ENCODE data around the gene NDE1. TPM values are rescaled to one million over a fixed set of nuclear protein-coding genes. Genes with fewer than 3 reads are reported as not detected.

The NDE1 gene
- total and polyA plus RNA-seq, 2 of the 8 experiments (the other 6 are each of a cell fraction or from before 2014, with no cell fraction given), result 13.3 to 41.3 TPM

DNA sequence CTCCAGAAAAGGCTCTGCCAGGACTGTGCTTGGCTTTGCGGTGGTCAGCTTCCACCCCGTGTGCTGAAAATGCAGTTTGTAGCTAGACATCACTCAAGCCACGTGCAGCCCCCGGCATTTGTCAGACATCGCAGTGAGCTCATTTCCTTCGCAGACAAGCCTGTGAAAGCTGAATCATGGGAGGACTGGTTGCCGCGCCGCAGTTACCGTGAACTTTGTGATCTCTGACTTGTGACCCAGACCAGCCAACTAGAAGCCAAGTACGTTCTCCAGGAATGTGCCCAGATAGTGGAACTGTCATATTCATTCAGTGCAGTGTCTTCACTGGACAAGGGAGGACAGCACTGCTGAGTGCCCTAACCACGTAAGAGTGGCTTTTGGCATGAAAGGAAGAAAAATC lies 58.1 kb downstream of the NDE1 start:
- Histone ChIP-seq H3K4ac (replicated peaks; ENCODE audit: insufficient read length, low read depth, low read length) (no peak overlapping the region), H3K23ac (ENCODE audit: insufficient read length) (no peak overlapping the region), H2BK5ac (ENCODE audit: low read depth, low read length) (no peak overlapping the region), H3K27me3 (replicated peaks in 1 of 4; ENCODE audit: control insufficient read depth in 3 of 4, extremely low read depth in 1 of 4, insufficient read depth in 3 of 4, low read length in 3 of 4) (no peaks in the 10 kb centered on the region), H4K5ac (ENCODE audit: insufficient read length, low read depth, low read length) (no peak overlapping the region), H3K56ac (replicated peaks; ENCODE audit: insufficient read length, low read depth, low read length) (no peak overlapping the region), H3K18ac (ENCODE audit: extremely low read depth, low read length) (no peak overlapping the region), H2BK20ac (ENCODE audit: low read length) (no peak overlapping the region), H3K9ac (replicated peaks in 1 of 4; ENCODE audit: extremely low read depth in 1 of 4, low read depth in 3 of 4, low read length in 3 of 4) (no peak overlapping the region), H2AFZ (ENCODE audit: low read length) (no peak overlapping the region), H2AK5ac (ENCODE audit: low read depth, low read length) (no peak overlapping the region), H3K23me2 (ENCODE audit: low read depth, low read length) (no peaks in the 10 kb centered on the region), H4K91ac (replicated peaks; ENCODE audit: insufficient read length, low read length) (no peak overlapping the region), H4K20me1 (replicated peaks in 1 of 2; ENCODE audit: control insufficient read depth in 1 of 2, insufficient read depth in 2 of 2, low read length in 2 of 2) (peaks cover 0 to 2% of the 10 kb centered on the region in 2 experiments), H2BK15ac (ENCODE audit: low read length) (no peak overlapping the region), H3K9me3 (ENCODE audit: insufficient read depth in 2 of 2, low read depth in 1 of 2, low read length in 1 of 2) (no peaks in the 10 kb centered on the region), H3K4me3 (ENCODE audit: extremely low read depth in 1 of 4, insufficient read depth in 2 of 4, low read depth in 3 of 4, low read length in 4 of 4) (no peak overlapping the region), H3K4me1 (replicated peaks in 1 of 4; ENCODE audit: control insufficient read depth in 3 of 4, insufficient read depth in 4 of 4, low read length in 3 of 4) (no peaks in the 10 kb centered on the region; a peak in 1 of 7 replicates), H3K4me2 (ENCODE audit: insufficient read depth in 1 of 2, low read depth in 2 of 2, low read length in 2 of 2) (no peak overlapping the region), H3K27ac (ENCODE audit: low read depth, low read length) (no peak overlapping the region), H2BK12ac (ENCODE audit: low read depth, low read length) (no peak overlapping the region), H3K79me2 (ENCODE audit: control insufficient read depth in 1 of 2, insufficient read depth in 2 of 2, low read length in 2 of 2) (no peaks in the 10 kb centered on the region), H2BK120ac (replicated peaks; ENCODE audit: low read depth, low read length) (no peak overlapping the region), H3K79me1 (ENCODE audit: low read depth, low read length) (no peaks in the 10 kb centered on the region), H3K14ac (ENCODE audit: insufficient read length) (no peak overlapping the region), H3K36me3 (ENCODE audit: control insufficient read depth in 2 of 4, insufficient read depth in 4 of 4, low read length in 3 of 4) (peaks cover 0 to 4% (median 0%) of the 10 kb centered on the region in 4 experiments; a peak in 1 of 8 replicates), H4K8ac (ENCODE audit: extremely low read depth, insufficient read depth, low read length) (no peak overlapping the region)
- DNase-seq (ENCODE audit: low read depth in 1 of 2, low spot score in 2 of 2) (no peak), FAIRE-seq (no peak)
- CTCF ChIA-PET (ENCODE audit: partially characterized antibody), result interaction anchor here (1.2 to 4.2 kb wide), 3 partner anchors 10 to 486 kb away, joined by 3 to 28 read pairs (median 4); no protein-coding TSS in a partner anchor
- POLR2A ChIA-PET (ENCODE audit: partially characterized antibody), result interaction anchor here (0.9 kb wide), 1 partner anchor 10 kb away, joined by 3 read pairs; no protein-coding TSS in a partner anchor
- WGBS, 2 experiments (ENCODE audit: extremely low coverage in 1 of 2, insufficient coverage in 1 of 2, insufficient read length in 1 of 2, insufficient replicate concordance in 2 of 2, low coverage in 1 of 2, low lambda C conversion rate in 2 of 2, missing lambda C conversion rate in 1 of 2), result 97% methylated on average over 12 of the region's 12 CpGs; no CpG with 5 or more reads in 1 of the 2 experiments
- TF ChIP-seq CHD2 (IDR thresholded peaks at IDR 0.05; ENCODE audit: low read length) (no peak), JUN (IDR thresholded peaks at IDR 0.05; ENCODE audit: low read depth, low read length) (no peak), SUZ12 (IDR thresholded peaks at IDR 0.05; ENCODE audit: low read length) (no peak)
- TF ChIP-seq, protein P1, sequence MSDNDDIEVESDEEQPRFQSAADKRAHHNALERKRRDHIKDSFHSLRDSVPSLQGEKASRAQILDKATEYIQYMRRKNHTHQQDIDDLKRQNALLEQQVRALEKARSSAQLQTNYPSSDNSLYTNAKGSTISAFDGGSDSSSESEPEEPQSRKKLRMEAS (IDR thresholded peaks at IDR 0.05), result no peak

All from H1 (cell line).